HepG2 (cell line): ENCODE results near the gene FAM171A2.

ENCODE experiments used
- ARID3A ChIP-seq: IDR thresholded peaks from 2 replicates; pipeline ENCODE4 v1.6.1; 2012; ENCODE audit warnings: low read depth, low read length, improper control_type of control experiment
- CTCF ChIP-seq: sonication (generic); formaldehyde crosslinking; IDR thresholded peaks from 2 replicates; pipeline ENCODE4 v1.5.0; 2020; ENCODE audit warnings: mild to moderate bottlenecking, missing genetic modification reagents, moderate library complexity
- POLR2A ChIP-seq, 2 experiments: IDR thresholded peaks; 2 replicates each; pipeline ENCODE4 v1.6.1; 2011; ENCODE audit warnings: low read depth in 2 of 2, low read length in 2 of 2, mild to moderate bottlenecking in 1 of 2, moderate library complexity in 1 of 2; ENCODE audit not compliant: insufficient read depth in 1 of 2
- POLR2AphosphoS2 ChIP-seq: IDR thresholded peaks from 2 replicates; pipeline ENCODE4 v1.6.1; 2011; ENCODE audit warnings: low read depth, low read length, improper control_type of control experiment
- ZBTB40 ChIP-seq, 2 experiments: fragments of 450-650 bp in 1 of 2; sonication (generic) in 1 of 2; formaldehyde crosslinking in 1 of 2; IDR thresholded peaks; 2 replicates each; pipeline versions ENCODE4 v1.6.1 to v1.8.0; 2016 to 2022; ENCODE audit warnings: antibody characterized with exemption in 1 of 2, mild to moderate bottlenecking in 1 of 2, missing genetic modification reagents in 1 of 2
- ZNF281 ChIP-seq: sonication (generic); formaldehyde crosslinking; IDR thresholded peaks from 2 replicates; pipeline ENCODE4 v1.4.0; 2020; ENCODE audit warnings: missing genetic modification reagents, borderline replicate concordance

- no peak for TF ChIP-seq POLR2A (IDR thresholded peaks at IDR 0.05; ENCODE audit: insufficient read depth in 1 of 2, low read depth in 2 of 2, low read length in 2 of 2)
- TF ChIP-seq ZBTB40 (IDR thresholded peaks at IDR 0.05) = no peak
- no peak for TF ChIP-seq ZBTB40 (CRISPR knock-in tag; IDR thresholded peaks at IDR 0.05)
- no peak for TF ChIP-seq CTCF (CRISPR knock-in tag)
- no peak for TF ChIP-seq POLR2AphosphoS2
- TF ChIP-seq ZNF281 = peak; percentile 77
- TF ChIP-seq ARID3A = no peak
Measured at GRCh38 chr17:44367231-44367979, 3.8 kb upstream of the FAM171A2 start.
